NCI-H1436 (cell line): Measurements from ENCODE around the gene MRTFB.

ENCODE experiments used
- DNase-seq: peaks from one replicate; lab custom pipeline; 2025; lab: John Stamatoyannopoulos, UW

The MRTFB gene

GRCh38 chr16:14308368-14308723 lies 237.2 kb downstream of the MRTFB start:
- no peak for DNase-seq

DNA sequence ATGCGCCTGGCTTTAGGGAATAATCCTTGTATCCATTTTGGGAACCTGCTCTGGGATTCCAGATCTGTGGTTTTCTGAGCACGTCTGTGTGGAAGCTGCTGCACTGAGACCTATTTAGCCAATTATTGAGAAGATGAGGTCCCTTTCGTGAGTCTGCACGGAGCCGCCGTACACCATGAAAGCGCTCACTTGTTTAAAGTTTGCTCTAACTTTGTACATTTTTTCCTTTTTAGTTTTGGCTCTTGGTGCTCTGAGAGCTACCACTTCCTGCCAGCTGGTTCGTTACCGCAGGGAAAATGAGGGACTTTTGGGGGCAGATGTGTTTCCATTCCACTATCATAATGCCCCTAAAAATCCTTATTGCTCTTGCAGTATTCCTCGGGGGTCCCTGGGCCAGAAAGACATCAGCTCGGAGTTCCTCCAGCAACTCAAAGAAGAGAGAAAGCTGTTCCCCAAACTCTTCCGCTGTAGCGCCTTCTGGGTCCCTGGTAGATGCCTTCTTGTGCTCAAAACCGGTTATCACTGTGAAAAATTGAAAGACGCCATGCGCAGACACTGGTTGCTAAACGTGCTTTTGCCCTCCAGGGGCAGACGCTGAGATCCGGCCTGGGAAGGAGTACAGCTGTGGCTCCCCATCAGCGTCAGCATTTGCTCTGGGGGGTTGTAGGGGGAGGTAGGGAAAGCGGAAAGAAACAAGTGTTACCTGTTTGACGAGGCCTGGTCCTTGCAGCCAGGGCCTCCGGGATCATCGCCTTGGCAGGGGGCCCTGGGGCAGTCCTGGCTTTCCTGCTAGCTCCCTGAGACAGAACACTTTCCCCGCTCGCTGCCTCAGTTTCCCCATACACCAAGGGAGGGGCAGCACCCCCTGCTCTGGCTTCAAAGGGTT lies 238.1 kb downstream of the MRTFB start:
- no peak for DNase-seq

- DNase-seq, result no peak
Observed at GRCh38 chr16:14309906-14310305, 238.8 kb downstream of the MRTFB start.

GRCh38 chr16:14310519-14310991 lies 239.4 kb downstream of the MRTFB start:
- no peak for DNase-seq

DNA sequence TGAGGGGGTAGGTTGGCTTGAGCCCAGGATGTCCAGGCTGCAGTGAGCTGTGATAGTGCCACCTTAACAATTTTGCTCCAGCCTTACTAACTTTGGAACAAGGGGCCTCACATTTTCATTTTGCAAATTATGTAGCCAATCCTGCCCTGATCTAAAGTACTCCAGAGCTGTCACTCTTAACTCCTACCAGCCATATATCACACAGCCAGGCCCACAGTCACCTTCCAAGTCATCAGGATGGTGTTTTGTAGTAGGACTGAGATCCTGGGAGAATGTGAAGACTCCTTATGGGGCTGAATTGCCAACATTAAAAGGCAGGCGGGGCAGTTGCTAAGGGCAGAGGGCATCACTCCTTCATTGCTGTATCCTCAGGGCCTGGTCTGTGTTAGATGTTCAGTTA lies 243.0 kb downstream of the MRTFB start:
- no peak for DNase-seq

DNA sequence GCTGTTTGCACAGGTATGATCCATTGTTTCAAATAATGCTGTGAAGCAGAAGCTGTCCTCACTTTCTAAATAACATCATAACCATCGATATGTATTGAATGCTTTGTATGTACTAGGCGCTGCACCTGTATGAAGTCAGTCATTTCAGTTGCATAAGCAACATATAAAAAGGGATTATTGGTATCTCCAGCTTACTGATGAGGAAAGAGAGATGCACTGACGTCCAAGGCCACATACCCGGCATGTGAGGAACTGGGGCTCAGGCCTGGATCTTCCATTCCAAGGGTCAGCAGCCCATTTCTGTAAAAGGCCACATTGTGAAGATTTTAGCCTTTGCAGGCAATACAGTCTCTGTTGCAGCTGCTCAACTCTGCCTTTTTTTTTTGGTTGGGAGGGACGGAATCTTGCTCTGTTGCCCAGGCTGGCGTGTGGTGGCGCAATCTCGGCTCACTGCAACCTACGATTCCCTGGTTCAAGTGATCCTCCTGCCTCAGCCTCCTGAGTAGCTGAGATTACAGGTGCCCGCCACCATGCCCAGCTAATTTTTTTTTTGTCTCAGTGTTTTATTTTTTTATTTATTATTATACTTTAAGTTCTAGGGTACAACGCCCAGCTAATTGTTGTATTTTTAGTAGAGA lies 244.7 kb downstream of the MRTFB start:
- DNase-seq, result no peak
